Uterus (tissue), 4 donors: ENCODE results near the gene HPSE2. TPM values are rescaled to one million over a fixed set of nuclear protein-coding genes. Genes with fewer than 3 reads are reported as not detected.
A peak's percentile ranks its signal among the peaks of the same experiment; 100 is the strongest.

Experiments
- DNase-seq, 2 donors: peaks; one replicate each; pipeline ENCODE4 v3.0.0-alpha.2; 2019 to 2020
- H3K27ac ChIP-seq, 2 donors: fragments of 200-600 bp; sonication (generic); 1 replicate in 1 of 2; 2 replicates in 1 of 2; pipeline ENCODE4 v1.5.1; 2016 to 2018
- H3K27me3 ChIP-seq, 2 donors: fragments of 200-600 bp; sonication (generic); one replicate each; pipeline ENCODE4 v1.5.1; 2018 to 2019; ENCODE audit warnings: control low read depth in 1 of 2
- H3K36me3 ChIP-seq, 2 donors: fragments of 200-600 bp; sonication (generic); one replicate each; pipeline ENCODE4 v1.5.1; 2019; ENCODE audit warnings: control low read depth in 1 of 2
- H3K4me1 ChIP-seq, 2 donors: fragments of 200-600 bp; sonication (generic); one replicate each; pipeline ENCODE4 v1.5.1; 2018 to 2019; ENCODE audit warnings: control low read depth in 1 of 2
- H3K4me3 ChIP-seq, 2 donors: fragments of 200-600 bp; sonication (generic); 1 replicate in 1 of 2; 2 replicates in 1 of 2; pipeline ENCODE4 v1.5.1; 2018 to 2019; ENCODE audit warnings: mild to moderate bottlenecking in 1 of 2
- H3K9me3 ChIP-seq, 2 donors: fragments of 200-600 bp; sonication (generic); one replicate each; pipeline ENCODE4 v1.5.1; 2019; ENCODE audit warnings: control low read depth in 1 of 2
- POLR2A ChIP-seq, 2 donors: fragments of 450-650 bp; IDR thresholded peaks; one replicate each; pipeline ENCODE4 v1.6.1; 2016; ENCODE audit warnings: antibody characterized with exemption in 2 of 2, mild to moderate bottlenecking in 1 of 2, moderate library complexity in 1 of 2
- intact Hi-C: fragments of 100-400 bp; cut with DNase I; formaldehyde crosslinking; loops from one replicate; pipeline ENCODE4 v1.15.1; 2023; ENCODE audit warnings: low total_unique reads
- total RNA-seq, 4 donors: library from RNA; depleted of rRNA in 3 of 4; stranded (reverse); fragments of >200 nt in 3 of 4; gene quantifications; one replicate each; pipeline versions ENCODE4 v1.1.0 to v1.2.4, GENCODE V29; 2014 to 2023
- TF ChIP-seq, protein P1 (sequence below), 4 experiments: fragments of 200-600 bp in 2 of 4; fragments of 450-650 bp in 2 of 4; sonication (generic) in 2 of 4; IDR thresholded peaks; one replicate each; pipeline ENCODE4 v1.5.1; 2016 to 2019; ENCODE audit warnings: antibody characterized with exemption in 4 of 4, mild to moderate bottlenecking in 2 of 4, moderate library complexity in 1 of 4
- donor health status: DM: yes; HTN: yes; CAD: no.

The HPSE2 gene
- total RNA-seq, 4 donors from 2014 or later, result 7.0 to 13.6 (median 7.7) TPM; not detected in 1

- no peak overlapping the region for H3K27ac ChIP-seq
- intact Hi-C loops, result no loop called here
- H3K4me1 ChIP-seq, result no peaks in the 10 kb centered on the region
- no peaks in the 10 kb centered on the region for H3K36me3 ChIP-seq
- H3K27me3 ChIP-seq, result no peaks in the 10 kb centered on the region
- no peaks in the 10 kb centered on the region for H3K9me3 ChIP-seq
- no peak for DNase-seq
- TF ChIP-seq POLR2A (IDR thresholded peaks at IDR 0.05), result no peak
- TF ChIP-seq, protein P1, sequence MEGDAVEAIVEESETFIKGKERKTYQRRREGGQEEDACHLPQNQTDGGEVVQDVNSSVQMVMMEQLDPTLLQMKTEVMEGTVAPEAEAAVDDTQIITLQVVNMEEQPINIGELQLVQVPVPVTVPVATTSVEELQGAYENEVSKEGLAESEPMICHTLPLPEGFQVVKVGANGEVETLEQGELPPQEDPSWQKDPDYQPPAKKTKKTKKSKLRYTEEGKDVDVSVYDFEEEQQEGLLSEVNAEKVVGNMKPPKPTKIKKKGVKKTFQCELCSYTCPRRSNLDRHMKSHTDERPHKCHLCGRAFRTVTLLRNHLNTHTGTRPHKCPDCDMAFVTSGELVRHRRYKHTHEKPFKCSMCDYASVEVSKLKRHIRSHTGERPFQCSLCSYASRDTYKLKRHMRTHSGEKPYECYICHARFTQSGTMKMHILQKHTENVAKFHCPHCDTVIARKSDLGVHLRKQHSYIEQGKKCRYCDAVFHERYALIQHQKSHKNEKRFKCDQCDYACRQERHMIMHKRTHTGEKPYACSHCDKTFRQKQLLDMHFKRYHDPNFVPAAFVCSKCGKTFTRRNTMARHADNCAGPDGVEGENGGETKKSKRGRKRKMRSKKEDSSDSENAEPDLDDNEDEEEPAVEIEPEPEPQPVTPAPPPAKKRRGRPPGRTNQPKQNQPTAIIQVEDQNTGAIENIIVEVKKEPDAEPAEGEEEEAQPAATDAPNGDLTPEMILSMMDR (IDR thresholded peaks at IDR 0.05), result no peak
- H3K4me3 ChIP-seq, result no peak overlapping the region
Measured at GRCh38 chr10:98720551-98720950, 515.1 kb downstream of the HPSE2 start.

DNA sequence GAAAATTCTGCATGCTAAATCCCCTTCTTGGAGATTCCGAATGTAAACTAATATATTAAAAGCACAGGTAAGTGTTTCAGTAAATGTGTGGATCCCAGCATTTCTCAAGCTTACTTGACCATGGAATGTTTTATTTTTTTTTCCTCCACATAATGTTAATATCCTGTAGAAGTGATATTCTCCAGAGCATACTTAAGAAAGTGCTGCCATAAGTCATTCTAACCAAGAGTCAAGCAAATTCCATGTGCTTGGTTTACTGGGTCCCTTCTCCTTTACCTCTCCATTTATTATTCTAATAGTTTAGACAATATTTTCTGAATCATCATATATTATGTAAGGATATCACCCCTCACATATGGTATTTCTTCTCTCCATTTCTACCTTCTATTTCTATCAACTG lies 522.1 kb downstream of the HPSE2 start:
- intact Hi-C loops, result no loop called here
- no peak for TF ChIP-seq POLR2A (IDR thresholded peaks at IDR 0.05)
- TF ChIP-seq, protein P1 (IDR thresholded peaks at IDR 0.05), result no peak
- no peak overlapping the region for H3K27ac ChIP-seq

GRCh38 chr10:98696516-98696915 lies 539.1 kb downstream of the HPSE2 start:
- Histone ChIP-seq H3K4me1 (no peaks in the 10 kb centered on the region), H3K27me3 (no peaks in the 10 kb centered on the region), H3K4me3 (no peak overlapping the region), H3K36me3 (no peaks in the 10 kb centered on the region), H3K27ac (no peak overlapping the region), H3K9me3 (no peaks in the 10 kb centered on the region)
- intact Hi-C loops, result no loop called here
- DNase-seq, result no peak
- TF ChIP-seq POLR2A (IDR thresholded peaks at IDR 0.05), result no peak
- TF ChIP-seq, protein P1 (IDR thresholded peaks at IDR 0.05), result no peak

More for the DNA sequence above, 522.1 kb downstream of the HPSE2 start:
- no peak overlapping the region for H3K4me3 ChIP-seq
- no peaks in the 10 kb centered on the region for H3K9me3 ChIP-seq
- no peak for DNase-seq
- H3K27me3 ChIP-seq, result no peaks in the 10 kb centered on the region
- H3K4me1 ChIP-seq, result no peaks in the 10 kb centered on the region
- no peaks in the 10 kb centered on the region for H3K36me3 ChIP-seq

DNA sequence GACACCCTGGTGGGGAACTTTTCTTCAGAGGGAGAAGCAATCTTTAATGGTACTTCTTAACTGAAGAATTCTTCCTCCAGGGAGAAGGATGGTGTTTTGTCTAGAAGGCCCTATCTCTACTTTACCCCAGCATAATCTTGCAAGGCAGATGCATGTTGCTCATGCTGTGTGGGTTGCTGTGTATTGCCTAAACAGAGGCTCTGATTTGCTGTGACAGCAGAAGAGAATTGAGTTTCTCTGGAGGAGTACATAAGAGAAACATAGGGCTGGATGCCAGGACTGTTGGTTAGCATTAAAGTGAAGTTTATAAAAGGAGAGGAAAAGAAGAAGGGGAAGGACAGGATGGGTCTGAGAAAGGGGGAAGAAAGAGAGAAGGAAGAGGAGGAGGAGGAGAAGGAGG lies 540.8 kb downstream of the HPSE2 start:
- TF ChIP-seq, protein P1 (IDR thresholded peaks at IDR 0.05), result no peak
- TF ChIP-seq POLR2A (IDR thresholded peaks at IDR 0.05), result no peak
- H3K27me3 ChIP-seq, result no peaks in the 10 kb centered on the region
- no peak for DNase-seq
- H3K27ac ChIP-seq, result peak overlapping the region in 1 of 2 donors; percentile 49
- intact Hi-C loops, result no loop called here
- no peaks in the 10 kb centered on the region for H3K9me3 ChIP-seq
- no peak overlapping the region for H3K4me3 ChIP-seq
- H3K36me3 ChIP-seq, result no peaks in the 10 kb centered on the region
- no peaks in the 10 kb centered on the region for H3K4me1 ChIP-seq

DNA sequence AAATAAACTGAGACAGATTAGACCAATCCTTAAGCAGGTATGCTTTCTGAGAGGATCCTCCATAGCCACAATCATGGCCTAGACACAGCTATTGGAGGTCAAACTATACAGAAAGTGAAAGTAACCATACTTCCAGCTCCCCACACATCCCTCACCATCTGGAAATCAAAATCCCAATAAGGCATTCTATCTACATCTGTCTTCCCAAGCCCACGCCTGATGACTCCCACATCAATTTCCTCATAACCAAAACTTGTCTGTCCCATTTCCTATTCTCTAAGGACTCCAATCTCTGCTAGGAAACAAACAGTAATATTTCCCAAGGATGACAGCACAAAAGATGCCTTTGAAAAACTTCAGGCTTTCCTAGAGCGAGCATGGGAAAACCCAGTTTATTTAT lies 541.6 kb downstream of the HPSE2 start:
- intact Hi-C loops, result no loop called here
- no peak for DNase-seq
- H3K4me1 ChIP-seq, result no peaks in the 10 kb centered on the region
- H3K27ac ChIP-seq, result peak overlapping the region in 1 of 2 donors; percentile 49
- no peak for TF ChIP-seq POLR2A (IDR thresholded peaks at IDR 0.05)
- TF ChIP-seq, protein P1 (IDR thresholded peaks at IDR 0.05), result no peak
- no peak overlapping the region for H3K4me3 ChIP-seq
- H3K9me3 ChIP-seq, result no peaks in the 10 kb centered on the region
- H3K36me3 ChIP-seq, result no peaks in the 10 kb centered on the region
- H3K27me3 ChIP-seq, result no peaks in the 10 kb centered on the region
